CD4-positive, alpha-beta T cell treated with Interferon gamma for 1 hour (primary cell): Measurements from ENCODE around the gene AUH.
A peak's percentile ranks its signal among the peaks of the same experiment; 100 is the strongest.
"Not testable (repeated sequence)": the region's sequence is repeated elsewhere in the genome, so short reads cannot be mapped to it uniquely, and the experiment has no call there.

Source experiments
- DNase-seq: peaks from one replicate; pipeline ENCODE4 v3.0.0-alpha.2; 2020

The AUH gene

GRCh38 chr9:91202736-91203283 lies 158.9 kb downstream of the AUH start:
- no peak for DNase-seq

- no peak for DNase-seq
These were observed 160.9 kb downstream of the AUH start for GRCh38 chr9:91200692-91201336.

GRCh38 chr9:91199739-91200497 lies 161.8 kb downstream of the AUH start:
- peak; percentile 45 for DNase-seq

- not testable (repeated sequence) for DNase-seq
These were observed 162.8 kb downstream of the AUH start for GRCh38 chr9:91198881-91199280.

- no peak for DNase-seq
These were observed 163.3 kb downstream of the AUH start for GRCh38 chr9:91198405-91198804.

GRCh38 chr9:91197232-91198181 lies 164.2 kb downstream of the AUH start:
- DNase-seq, result peak; percentile 76

GRCh38 chr9:91196103-91196950 lies 165.4 kb downstream of the AUH start:
- no peak for DNase-seq

- no peak for DNase-seq
These were observed 166.2 kb downstream of the AUH start for GRCh38 chr9:91195372-91196012.

GRCh38 chr9:91193658-91194391 lies 167.9 kb downstream of the AUH start:
- peak; percentile 55 for DNase-seq

- peak; percentile 80 for DNase-seq
These were observed 168.5 kb downstream of the AUH start for GRCh38 chr9:91193087-91193657.

- no peak for DNase-seq
These were observed 169.2 kb downstream of the AUH start for GRCh38 chr9:91192381-91193086.

- DNase-seq, result no peak
These were observed 170.0 kb downstream of the AUH start for GRCh38 chr9:91191411-91192380.

GRCh38 chr9:91190062-91190461 lies 171.7 kb downstream of the AUH start:
- no peak for DNase-seq

- no peak for DNase-seq
These were observed 172.8 kb downstream of the AUH start for GRCh38 chr9:91188719-91189590.

GRCh38 chr9:91187965-91188344 lies 173.8 kb downstream of the AUH start:
- DNase-seq, result no peak

- no peak for DNase-seq
These were observed 174.3 kb downstream of the AUH start for GRCh38 chr9:91187311-91187964.

GRCh38 chr9:91186632-91187108 lies 175.0 kb downstream of the AUH start:
- no peak for DNase-seq
